Brain microvascular endothelial cell (primary cell): Measurements from ENCODE around the gene RTN4IP1.
A peak's percentile ranks its signal among the peaks of the same experiment; 100 is the strongest.
"Not testable (repeated sequence)": the region's sequence is repeated elsewhere in the genome, so short reads cannot be mapped to it uniquely, and the experiment has no call there.

Experiments used
- DNase-seq: peaks from one replicate; pipeline ENCODE4 v3.0.0-alpha.2; 2020
- H3K27ac ChIP-seq: fragments of 250-450 bp; sonication (Bioruptor Pico); 2 replicates; pipeline ENCODE4 v1.5.1; 2020; ENCODE audit warnings: mild to moderate bottlenecking, moderate library complexity
- H3K27me3 ChIP-seq: fragments of 250-450 bp; sonication (Bioruptor Pico); replicated peaks from 2 replicates; pipeline ENCODE4 v1.5.1; 2020; ENCODE audit warnings: mild to moderate bottlenecking
- H3K36me3 ChIP-seq: fragments of 250-450 bp; sonication (Bioruptor Pico); replicated peaks from 2 replicates; pipeline ENCODE4 v1.5.1; 2020; ENCODE audit warnings: mild to moderate bottlenecking
- H3K4me3 ChIP-seq: 2 replicates; pipeline ENCODE4 v1.5.1; 2011; ENCODE audit warnings: low read depth, mild to moderate bottlenecking, control low read depth, low read length, moderate library complexity
- in situ Hi-C: cut with HindIII; loops from 2 replicates; pipeline ENCODE4 v1.10.0; 2017; ENCODE audit warnings: low sequenced_read_pairs, low pct_ligation_motif_present
- TF ChIP-seq, protein P1 (sequence below): IDR thresholded peaks from 2 replicates; pipeline ENCODE4 v1.5.1; 2011; ENCODE audit warnings: low read depth, mild to moderate bottlenecking, moderate library complexity, low read length, control low read depth, inconsistent platforms; ENCODE audit errors: missing control alignments

Gene RTN4IP1

GRCh38 chr6:106634565-106634964, 5.3 kb upstream of the RTN4IP1 start:
- in situ Hi-C loops = no loop called here
- no peak overlapping the region for H3K4me3 ChIP-seq
- H3K27me3 ChIP-seq = no peaks in the 10 kb centered on the region
- no peak overlapping the region for H3K27ac ChIP-seq
- DNase-seq = no peak
- H3K36me3 ChIP-seq = no peaks in the 10 kb centered on the region
- TF ChIP-seq, protein P1, sequence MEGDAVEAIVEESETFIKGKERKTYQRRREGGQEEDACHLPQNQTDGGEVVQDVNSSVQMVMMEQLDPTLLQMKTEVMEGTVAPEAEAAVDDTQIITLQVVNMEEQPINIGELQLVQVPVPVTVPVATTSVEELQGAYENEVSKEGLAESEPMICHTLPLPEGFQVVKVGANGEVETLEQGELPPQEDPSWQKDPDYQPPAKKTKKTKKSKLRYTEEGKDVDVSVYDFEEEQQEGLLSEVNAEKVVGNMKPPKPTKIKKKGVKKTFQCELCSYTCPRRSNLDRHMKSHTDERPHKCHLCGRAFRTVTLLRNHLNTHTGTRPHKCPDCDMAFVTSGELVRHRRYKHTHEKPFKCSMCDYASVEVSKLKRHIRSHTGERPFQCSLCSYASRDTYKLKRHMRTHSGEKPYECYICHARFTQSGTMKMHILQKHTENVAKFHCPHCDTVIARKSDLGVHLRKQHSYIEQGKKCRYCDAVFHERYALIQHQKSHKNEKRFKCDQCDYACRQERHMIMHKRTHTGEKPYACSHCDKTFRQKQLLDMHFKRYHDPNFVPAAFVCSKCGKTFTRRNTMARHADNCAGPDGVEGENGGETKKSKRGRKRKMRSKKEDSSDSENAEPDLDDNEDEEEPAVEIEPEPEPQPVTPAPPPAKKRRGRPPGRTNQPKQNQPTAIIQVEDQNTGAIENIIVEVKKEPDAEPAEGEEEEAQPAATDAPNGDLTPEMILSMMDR = no peak

DNA sequence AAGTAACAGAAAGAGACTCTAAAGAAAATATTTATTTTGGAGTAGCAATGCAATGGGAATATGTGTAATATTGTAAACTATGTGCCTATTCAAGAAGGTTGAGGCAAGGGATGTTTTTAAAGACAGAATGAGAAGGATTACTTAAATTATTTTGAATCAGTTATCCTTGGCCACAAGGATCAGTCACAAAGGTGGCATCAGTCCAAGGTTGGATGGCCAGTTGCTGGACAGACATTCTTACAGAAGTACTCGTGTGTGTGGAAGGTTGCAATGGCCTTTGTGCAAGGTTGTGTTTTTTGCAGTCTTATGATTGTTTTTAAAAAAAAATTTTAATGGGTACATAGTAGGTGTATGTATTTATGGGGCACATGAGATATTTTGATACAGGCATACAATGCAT, 2.0 kb upstream of the RTN4IP1 start:
- no peak for DNase-seq
- Histone ChIP-seq H3K27me3 (no peaks in the 10 kb centered on the region), H3K27ac (no peak overlapping the region), H3K4me3 (no peak overlapping the region), H3K36me3 (no peaks in the 10 kb centered on the region)
- in situ Hi-C loops = no loop called here
- TF ChIP-seq, protein P1 = no peak

GRCh38 chr6:106630366-106630765, 1.1 kb upstream of the RTN4IP1 start:
- no peaks in the 10 kb centered on the region for H3K27me3 ChIP-seq
- H3K4me3 ChIP-seq = peak overlapping the region; percentile 78
- TF ChIP-seq, protein P1 = no peak
- in situ Hi-C loops = no loop called here
- no peak overlapping the region for H3K27ac ChIP-seq
- H3K36me3 ChIP-seq = no peaks in the 10 kb centered on the region
- DNase-seq = no peak

DNA sequence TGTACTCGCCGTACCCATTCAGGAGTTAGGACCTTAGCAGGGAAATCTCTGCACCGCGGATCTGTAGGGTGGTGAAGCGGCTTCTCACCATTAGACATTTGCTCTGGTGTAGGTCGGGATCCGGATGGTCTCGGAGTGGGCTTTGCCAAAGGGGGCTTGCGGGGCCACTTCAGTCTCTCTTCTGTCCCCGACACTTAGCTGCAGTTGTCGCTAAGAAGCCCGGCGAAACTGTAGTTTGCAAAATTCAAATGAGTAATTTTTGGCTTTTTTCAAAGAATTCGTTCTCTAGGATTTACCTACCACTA, 513 bp upstream of the RTN4IP1 start:
- H3K36me3 ChIP-seq = no peaks in the 10 kb centered on the region
- peak overlapping the region; percentile 78 for H3K4me3 ChIP-seq
- H3K27me3 ChIP-seq = no peaks in the 10 kb centered on the region
- in situ Hi-C loops = no loop called here
- no peak for DNase-seq
- H3K27ac ChIP-seq = peak overlapping the region; percentile 80
- TF ChIP-seq, protein P1 = no peak

DNA sequence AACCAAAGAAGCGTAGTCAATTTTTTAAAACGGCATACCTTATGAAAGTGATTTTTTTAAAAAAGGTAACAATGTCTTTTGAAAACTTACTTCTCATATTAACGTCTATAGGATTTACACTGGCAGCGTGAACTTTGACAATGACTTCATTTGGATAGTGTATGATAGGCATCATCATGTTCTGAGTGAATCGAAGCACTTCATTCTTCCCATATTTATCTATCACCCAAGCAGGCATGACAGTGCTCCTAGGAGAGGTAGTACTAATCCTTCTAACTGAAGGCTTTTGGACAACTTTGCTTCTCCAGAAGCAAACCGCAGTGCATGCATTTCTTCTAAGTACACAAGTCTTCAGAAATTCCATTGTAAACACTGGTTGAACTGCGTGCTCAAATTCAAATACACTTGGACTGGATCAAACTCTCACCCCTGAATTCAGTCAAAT, 618 bp downstream of the RTN4IP1 start:
- Histone ChIP-seq H3K4me3 (peak overlapping the region; percentile 78), H3K36me3 (no peaks in the 10 kb centered on the region), H3K27me3 (no peaks in the 10 kb centered on the region), H3K27ac (peak overlapping the region; percentile 80)
- TF ChIP-seq, protein P1 = no peak
- in situ Hi-C loops = no loop called here
- DNase-seq = no peak

- H3K36me3 ChIP-seq, H3K27me3 ChIP-seq, H3K4me3 ChIP-seq, H3K27ac ChIP-seq, in situ Hi-C loops, DNase-seq: not testable (repeated sequence)
Observed at GRCh38 chr6:106627760-106628159, 1.5 kb downstream of the RTN4IP1 start.
